Stimulated activated CD8-positive, alpha-beta memory T cell treated with anti-CD3 and anti-CD28 coated beads, Interleukin-7, amount 100 ng/mL, for 48 hours (primary cell): ENCODE data around the gene WIPF2.
"Not testable (repeated sequence)": the region's sequence is repeated elsewhere in the genome, so short reads cannot be mapped to it uniquely, and the experiment has no call there.

Experiments
- DNase-seq, 2 donors: peaks; one replicate each; pipeline ENCODE4 v3.0.0-alpha.2; 2020; ENCODE audit warnings: low read depth in 1 of 2; ENCODE audit errors: extremely low read depth in 1 of 2

Gene WIPF2

GRCh38 chr17:40291281-40291664 lies 72.2 kb downstream of the WIPF2 start:
- no peak for DNase-seq

- no peak for DNase-seq
Observed at GRCh38 chr17:40293363-40293762, 74.3 kb downstream of the WIPF2 start.

- DNase-seq: no peak
Observed at GRCh38 chr17:40295488-40296436, 76.7 kb downstream of the WIPF2 start.

GRCh38 chr17:40297511-40297910 lies 78.4 kb downstream of the WIPF2 start:
- no peak for DNase-seq

GRCh38 chr17:40298726-40299125 lies 79.6 kb downstream of the WIPF2 start:
- no peak for DNase-seq

GRCh38 chr17:40299159-40299757 lies 80.2 kb downstream of the WIPF2 start:
- DNase-seq: not testable (repeated sequence)

GRCh38 chr17:40301315-40301714 lies 82.2 kb downstream of the WIPF2 start:
- no peak for DNase-seq

DNA sequence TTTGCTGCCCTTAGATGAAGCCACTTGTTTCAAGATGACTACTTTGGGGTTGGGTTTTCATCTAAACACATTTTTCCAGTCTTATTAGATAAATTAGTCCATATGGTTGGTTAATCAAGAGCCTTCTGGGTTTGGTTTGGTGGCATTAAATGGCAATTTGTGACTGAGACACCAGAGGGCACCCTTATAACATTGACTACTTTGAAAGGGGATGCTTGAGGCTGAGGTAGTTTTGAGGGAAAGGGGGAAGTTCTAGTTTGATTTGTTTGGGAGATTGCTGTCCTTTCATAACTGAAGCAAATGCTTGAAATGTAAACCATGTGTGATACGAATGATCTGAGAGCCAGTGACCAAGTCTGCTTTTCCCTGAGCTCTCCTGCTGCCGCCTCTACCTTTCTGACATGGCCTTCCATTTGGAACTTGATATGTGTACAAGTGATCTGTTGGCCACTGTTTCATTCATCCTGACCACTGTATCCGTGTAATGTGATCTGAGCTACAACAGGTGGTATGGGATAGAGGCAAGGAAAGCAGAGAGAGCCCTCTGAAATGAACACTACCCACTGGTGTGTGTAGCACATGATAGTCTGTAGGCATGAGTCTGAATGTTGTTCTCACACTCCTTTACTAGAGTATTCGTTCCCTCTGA lies 84.0 kb downstream of the WIPF2 start:
- DNase-seq: no peak

DNA sequence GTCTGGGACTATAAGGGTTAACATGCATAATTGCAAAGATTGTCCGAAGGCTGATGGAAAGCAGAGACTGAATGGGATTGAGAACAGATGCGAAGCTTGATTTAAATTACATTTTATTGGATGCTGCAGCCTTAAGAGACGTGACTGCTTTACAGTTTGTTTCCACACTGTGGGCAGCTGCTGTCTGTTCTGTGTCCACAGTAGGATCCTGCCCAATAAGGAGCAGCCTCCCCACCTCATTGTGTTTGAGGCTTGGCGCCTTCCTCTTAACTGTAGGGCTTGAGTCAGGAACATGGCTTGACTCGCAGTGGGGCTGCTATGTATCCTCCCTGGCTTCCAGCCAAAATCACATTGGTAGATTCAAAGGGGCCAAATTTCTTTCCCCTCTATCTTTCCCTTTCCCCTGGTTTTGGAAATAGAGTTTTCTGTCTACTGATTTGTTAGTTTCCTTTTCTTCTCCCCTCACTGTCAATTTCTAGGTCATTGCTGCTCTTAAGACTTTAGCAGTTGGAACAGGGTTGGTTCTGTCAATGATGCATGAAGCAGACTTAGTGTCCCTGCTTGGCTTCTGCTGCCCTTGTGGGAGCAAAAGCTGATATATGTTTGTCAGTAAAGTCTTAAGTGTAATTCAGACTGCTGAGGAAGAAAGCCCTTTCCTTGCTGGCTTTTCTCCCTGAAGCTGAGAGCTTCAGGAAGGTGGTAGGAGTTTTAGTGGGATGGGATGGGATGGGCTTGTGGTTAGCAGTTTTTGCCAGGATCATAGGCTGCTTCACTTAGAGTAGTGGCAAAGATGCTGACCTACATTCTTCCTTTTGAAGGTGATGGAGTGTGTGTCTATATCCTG lies 84.8 kb downstream of the WIPF2 start:
- DNase-seq: no peak

DNA sequence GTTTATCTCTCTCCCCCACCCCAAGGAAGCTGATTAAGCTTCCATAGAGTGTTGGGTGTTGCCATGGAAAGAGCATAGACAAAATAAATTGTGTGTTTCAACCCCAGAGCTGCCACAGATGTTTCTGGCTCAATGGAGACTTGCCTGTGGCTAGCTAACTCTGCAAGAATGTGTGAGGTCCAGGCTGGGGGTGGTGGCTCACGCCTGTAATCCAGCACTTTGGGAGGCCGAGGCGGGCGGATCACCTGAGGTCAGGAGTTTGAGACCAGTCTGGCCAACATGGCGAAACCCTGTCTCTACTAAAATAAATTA lies 85.4 kb downstream of the WIPF2 start:
- not testable (repeated sequence) for DNase-seq

DNA sequence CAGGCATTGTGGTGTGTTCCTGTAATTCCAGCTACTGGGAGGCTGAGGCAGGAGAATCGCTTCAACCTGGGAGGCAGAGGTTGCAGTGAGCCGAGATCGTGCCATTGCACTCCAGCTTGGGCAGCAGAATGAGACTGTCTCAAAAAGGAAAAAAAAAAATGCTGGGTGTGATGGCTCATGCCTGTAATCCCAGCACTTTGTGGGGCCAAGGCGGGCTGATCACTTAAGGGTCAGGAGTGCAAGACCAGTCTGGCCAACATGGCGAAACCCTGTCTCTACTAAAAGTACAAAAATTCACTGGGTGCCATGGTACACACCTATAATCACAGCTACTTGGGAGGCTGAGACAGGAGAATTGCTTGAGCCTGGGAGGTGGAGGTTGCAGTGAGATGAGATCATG lies 85.8 kb downstream of the WIPF2 start:
- DNase-seq: not testable (repeated sequence)

GRCh38 chr17:40306395-40306794 lies 87.3 kb downstream of the WIPF2 start:
- DNase-seq: no peak

GRCh38 chr17:40307001-40307730 lies 88.1 kb downstream of the WIPF2 start:
- no peak for DNase-seq

GRCh38 chr17:40307740-40308239 lies 88.7 kb downstream of the WIPF2 start:
- no peak for DNase-seq

DNA sequence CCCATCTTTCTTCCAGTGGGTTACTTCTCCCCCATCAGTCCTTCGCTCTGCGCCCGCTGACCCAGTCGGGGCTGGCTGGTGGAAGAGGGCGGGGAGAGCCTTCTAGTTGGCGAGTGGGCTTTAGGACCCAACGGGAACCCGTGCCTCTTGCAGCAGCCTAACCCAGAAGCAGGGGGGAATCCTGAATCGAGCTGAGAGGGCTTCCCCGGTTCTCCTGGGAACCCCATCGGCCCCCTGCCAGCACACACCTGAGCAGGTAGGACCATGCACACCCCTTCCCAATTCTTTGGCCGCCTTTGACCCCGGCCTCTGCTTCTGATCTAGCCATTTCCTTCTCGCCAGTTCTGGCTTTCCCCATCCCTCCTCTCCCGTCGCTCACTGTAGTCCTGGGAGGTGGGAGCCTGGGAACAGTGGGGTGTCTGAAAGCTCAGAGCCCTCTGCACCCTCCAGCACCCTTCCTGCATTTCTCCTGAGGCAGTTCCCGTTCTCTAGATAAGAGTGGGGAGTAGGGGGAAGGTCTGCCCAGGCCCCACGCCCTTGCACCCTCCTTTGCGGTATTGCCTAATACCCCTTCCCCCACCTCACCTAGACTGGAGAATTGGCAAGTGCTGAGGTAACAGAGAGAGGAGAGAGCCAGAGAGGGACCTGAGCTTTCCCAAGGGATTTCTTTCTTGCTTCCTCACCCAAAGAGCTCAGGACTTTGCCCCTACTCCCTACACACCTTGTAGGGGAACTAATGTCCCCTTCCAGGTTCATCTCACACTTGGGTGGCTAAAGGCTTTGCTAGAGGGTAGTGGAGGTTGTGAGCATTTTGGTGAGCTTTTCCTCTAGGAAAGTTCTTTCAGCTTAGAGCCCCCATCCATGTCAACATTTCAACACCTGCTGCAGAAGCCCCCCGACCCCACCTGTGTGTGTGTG lies 90.2 kb downstream of the WIPF2 start, which contains the start of gene RARA:
RARA (plus strand) TSS at position 150 of the 918 bp plus-strand sequence. CDS start 22,039 bp downstream, outside the sequence.
- DNase-seq: no peak

DNA sequence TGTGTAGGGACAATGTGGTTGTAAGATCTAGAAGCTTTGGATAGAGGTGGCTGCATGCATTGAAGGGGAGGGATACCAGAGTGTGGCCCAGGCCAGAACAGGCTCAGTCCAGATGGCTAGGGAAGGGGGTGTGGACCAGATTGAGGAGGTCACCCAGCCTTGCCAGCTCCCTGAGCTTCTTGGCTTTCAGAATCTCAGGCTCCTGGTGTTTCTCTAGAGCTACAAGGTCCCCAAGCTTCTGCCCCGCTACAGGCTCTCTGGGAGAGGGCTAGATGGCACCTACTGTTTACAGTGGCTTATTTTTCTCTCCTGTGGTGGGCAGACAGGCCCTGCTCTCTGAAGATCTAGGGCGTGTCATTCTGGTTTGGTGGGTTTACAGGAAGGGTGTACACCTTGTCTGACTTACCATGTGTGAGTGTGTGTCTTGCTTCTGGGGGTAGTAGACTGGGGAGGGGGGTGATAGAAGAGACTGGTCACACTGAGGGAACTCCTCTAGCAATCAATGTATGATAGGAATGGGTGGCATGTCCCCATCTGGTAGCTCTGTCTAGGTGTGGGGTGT lies 90.9 kb downstream of the WIPF2 start:
- no peak for DNase-seq

- DNase-seq: no peak
Observed at GRCh38 chr17:40310882-40311391, 91.8 kb downstream of the WIPF2 start.

DNA sequence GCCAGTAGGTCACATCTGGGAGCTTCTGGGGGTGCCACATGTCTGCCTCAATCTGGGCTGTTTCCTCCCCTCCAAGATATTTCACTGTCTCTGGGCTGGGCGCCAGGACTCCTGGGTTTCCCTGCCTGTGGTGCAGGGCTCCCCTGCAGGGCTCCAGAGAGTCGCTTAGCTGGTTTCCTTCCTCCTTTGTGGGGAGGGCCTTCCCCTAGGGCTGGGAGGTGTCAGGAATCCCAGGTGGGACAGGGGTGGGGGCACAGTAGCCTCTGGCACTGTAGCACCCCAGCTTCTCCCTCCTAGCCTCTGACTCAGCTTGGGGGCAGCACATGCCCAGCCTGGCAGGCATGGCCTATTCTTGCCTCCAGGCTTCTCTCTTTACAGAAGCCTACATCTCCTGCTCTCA lies 92.5 kb downstream of the WIPF2 start:
- no peak for DNase-seq
